DOHH2 (cell line): ENCODE results near the gene RASSF10.

Source experiments
- EZH2phosphoT487 ChIP-seq: fragments of 200-600 bp; sonication (generic); IDR thresholded peaks from 2 replicates; pipeline ENCODE4 v1.6.1; 2017; ENCODE audit warnings: borderline replicate concordance, mild to moderate bottlenecking, antibody characterized with exemption, low read length, moderate library complexity, mixed read lengths
- TF ChIP-seq, protein P1 (sequence below): fragments of 200-600 bp; sonication (generic); IDR thresholded peaks from one replicate; pipeline ENCODE4 v1.5.1; 2014; ENCODE audit warnings: antibody characterized with exemption, mild to moderate bottlenecking, low read depth, low read length; ENCODE audit not compliant: poor library complexity, severe bottlenecking

GRCh38 chr11:12994476-12994875 is 14.6 kb upstream of the RASSF10 start:
- TF ChIP-seq, protein P1, sequence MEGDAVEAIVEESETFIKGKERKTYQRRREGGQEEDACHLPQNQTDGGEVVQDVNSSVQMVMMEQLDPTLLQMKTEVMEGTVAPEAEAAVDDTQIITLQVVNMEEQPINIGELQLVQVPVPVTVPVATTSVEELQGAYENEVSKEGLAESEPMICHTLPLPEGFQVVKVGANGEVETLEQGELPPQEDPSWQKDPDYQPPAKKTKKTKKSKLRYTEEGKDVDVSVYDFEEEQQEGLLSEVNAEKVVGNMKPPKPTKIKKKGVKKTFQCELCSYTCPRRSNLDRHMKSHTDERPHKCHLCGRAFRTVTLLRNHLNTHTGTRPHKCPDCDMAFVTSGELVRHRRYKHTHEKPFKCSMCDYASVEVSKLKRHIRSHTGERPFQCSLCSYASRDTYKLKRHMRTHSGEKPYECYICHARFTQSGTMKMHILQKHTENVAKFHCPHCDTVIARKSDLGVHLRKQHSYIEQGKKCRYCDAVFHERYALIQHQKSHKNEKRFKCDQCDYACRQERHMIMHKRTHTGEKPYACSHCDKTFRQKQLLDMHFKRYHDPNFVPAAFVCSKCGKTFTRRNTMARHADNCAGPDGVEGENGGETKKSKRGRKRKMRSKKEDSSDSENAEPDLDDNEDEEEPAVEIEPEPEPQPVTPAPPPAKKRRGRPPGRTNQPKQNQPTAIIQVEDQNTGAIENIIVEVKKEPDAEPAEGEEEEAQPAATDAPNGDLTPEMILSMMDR: no peak
- no peak for TF ChIP-seq EZH2phosphoT487
